Aorta (tissue), 5 donors: ENCODE data around the gene FKBP1C. TPM values are rescaled to one million over a fixed set of nuclear protein-coding genes. Genes with fewer than 3 reads are reported as not detected.

ENCODE experiments used
- ATAC-seq: fragments of 200-7000 bp; cut with Tn5 transposase; one replicate; pipeline ENCODE4 v1.9.1; 2022; ENCODE audit warnings: moderate library complexity; ENCODE audit not compliant: low FRiP score
- DNase-seq, 2 donors: peaks; one replicate each; pipeline ENCODE4 v3.0.0-alpha.2; 2020
- H3K27ac ChIP-seq, 2 donors: one replicate each; pipeline ENCODE4 v1.5.1; 2013; ENCODE audit warnings: low read length in 2 of 2, mild to moderate bottlenecking in 2 of 2, moderate library complexity in 2 of 2, control low read depth in 1 of 2, inconsistent platforms in 1 of 2, low read depth in 1 of 2
- H3K27me3 ChIP-seq, 2 donors: one replicate each; pipeline ENCODE4 v1.6.1; 2013; ENCODE audit warnings: control low read depth in 1 of 2, low read length in 1 of 2, mild to moderate bottlenecking in 1 of 2, moderate library complexity in 1 of 2; ENCODE audit not compliant: insufficient read depth in 2 of 2, control insufficient read depth in 1 of 2
- H3K36me3 ChIP-seq, 2 donors: one replicate each; pipeline ENCODE4 v1.6.1; 2013; ENCODE audit warnings: control low read depth in 1 of 2, low read length in 1 of 2, mild to moderate bottlenecking in 1 of 2; ENCODE audit not compliant: insufficient read depth in 2 of 2, control insufficient read depth in 1 of 2
- H3K4me1 ChIP-seq, 2 donors: one replicate each; pipeline ENCODE4 v1.6.1; 2013; ENCODE audit warnings: low read length in 2 of 2, control low read depth in 1 of 2, mild to moderate bottlenecking in 1 of 2, moderate library complexity in 1 of 2; ENCODE audit not compliant: insufficient read depth in 2 of 2, control insufficient read depth in 1 of 2
- H3K4me3 ChIP-seq, 2 donors: one replicate each; pipeline ENCODE4 v1.5.1; 2013; ENCODE audit warnings: low read length in 2 of 2, control low read depth in 1 of 2, mild to moderate bottlenecking in 1 of 2
- H3K9me3 ChIP-seq: one replicate; pipeline ENCODE4 v1.6.1; 2013; ENCODE audit warnings: mild to moderate bottlenecking, low read length; ENCODE audit not compliant: control insufficient read depth
- WGBS, 2 donors: extraction: QIAGEN DNeasy Blood & Tissue Kit; methylation state at CpG; one replicate each; pipeline ENCODE4 v1.1.7; 2013; 5-methylcytosine and 5-hydroxymethylcytosine counted together
- intact Hi-C, 2 donors: fragments of 100-400 bp; cut with DNase I; formaldehyde crosslinking; loops; one replicate each; pipeline versions ENCODE4 v1.14.2 to v1.15.0; 2022
- polyA plus RNA-seq, 2 donors: library from polyadenylated mRNA; stranded (reverse); fragments of 200-250 nt; gene quantifications; one replicate each; pipeline ENCODE4 v1.2.3, GENCODE V29; 2013
- total RNA-seq, 2 donors: library from RNA; stranded (reverse); fragmentation: NEBNext Ultra II Directional; extraction: Animal tissue kit (Norgen Biotek cat#: 25700); gene quantifications; one replicate each; pipeline ENCODE4 v1.2.1, GENCODE V29; 2021
- donor health status: healthy with polysubstance abuse.
- donor health status: Bipolar disorder and iron deficiency.
- donor health status: DM: no; HTN: no; CAD: no.
- donor health status: DM: no; HTN: no; CAD: no.
- donor health status: DM: yes; HTN: yes; CAD: no.

Gene FKBP1C
- total and polyA plus RNA-seq, 4 donors: 0.38 to 1.6 (median 0.54) TPM; not detected in 1

- Histone ChIP-seq H3K4me1 (no peaks in the 10 kb centered on the region), H3K27me3 (no peaks in the 10 kb centered on the region), H3K4me3 (no peak overlapping the region), H3K36me3 (no peaks in the 10 kb centered on the region), H3K27ac (no peak overlapping the region), H3K9me3 (no peaks in the 10 kb centered on the region)
- ATAC-seq (no peak), DNase-seq (no peak)
- 77 to 79% methylated on average over 1 of the region's 1 CpG for WGBS, 2 donors
- intact Hi-C loops: no loop called here
These were observed 34.6 kb downstream of the FKBP1C start for GRCh38 chr6:63245909-63246308.

GRCh38 chr6:63246581-63246980 lies 35.3 kb downstream of the FKBP1C start:
- DNase-seq (no peak), ATAC-seq (no peak)
- Histone ChIP-seq H3K9me3 (no peaks in the 10 kb centered on the region), H3K36me3 (no peaks in the 10 kb centered on the region), H3K27me3 (no peaks in the 10 kb centered on the region), H3K4me3 (no peak overlapping the region), H3K4me1 (no peaks in the 10 kb centered on the region), H3K27ac (no peak overlapping the region)
- intact Hi-C loops: no loop called here

GRCh38 chr6:63249875-63250482 lies 38.7 kb downstream of the FKBP1C start:
- WGBS, 2 donors: 77 to 85% methylated on average over 3 of the region's 3 CpGs
- DNase-seq (no peak), ATAC-seq (no peak)
- intact Hi-C loops: no loop called here
- Histone ChIP-seq H3K4me1 (no peaks in the 10 kb centered on the region), H3K9me3 (no peaks in the 10 kb centered on the region), H3K27me3 (no peaks in the 10 kb centered on the region), H3K27ac (no peak overlapping the region), H3K36me3 (no peaks in the 10 kb centered on the region), H3K4me3 (no peak overlapping the region)

- intact Hi-C loops: no loop called here
- no peak for DNase-seq
These were observed 47.9 kb downstream of the FKBP1C start for GRCh38 chr6:63259153-63259552.

GRCh38 chr6:63261820-63262219 lies 50.6 kb downstream of the FKBP1C start:
- no peaks in the 10 kb centered on the region for H3K4me1 ChIP-seq
- no peaks in the 10 kb centered on the region for H3K9me3 ChIP-seq
- no peak for DNase-seq
- H3K4me3 ChIP-seq: no peak overlapping the region
- H3K27me3 ChIP-seq: peaks cover 0 to 2% of the 10 kb centered on the region in 2 donors
- no peak for ATAC-seq
- intact Hi-C loops: no loop called here
- H3K36me3 ChIP-seq: no peaks in the 10 kb centered on the region
- H3K27ac ChIP-seq: no peak overlapping the region
- 72 to 90% methylated on average over 3 of the region's 3 CpGs for WGBS, 2 donors

More at GRCh38 chr6:63259153-63259552, 47.9 kb downstream of the FKBP1C start:
- H3K27ac ChIP-seq: no peak overlapping the region
- ATAC-seq: no peak
- peaks cover 0 to 2% of the 10 kb centered on the region in 2 donors for H3K27me3 ChIP-seq
- no peak overlapping the region for H3K4me3 ChIP-seq
- no peaks in the 10 kb centered on the region for H3K4me1 ChIP-seq
- no peaks in the 10 kb centered on the region for H3K9me3 ChIP-seq
- H3K36me3 ChIP-seq: no peaks in the 10 kb centered on the region

Other genes with a start within 250 kb of the FKBP1C start
- not detected for gene LGSN, start 108.5 kb downstream of the FKBP1C start, total RNA-seq
- gene LGSN, start 108.5 kb downstream of the FKBP1C start, polyA plus RNA-seq: not detected